Mesothelial cell of epicardium (in vitro differentiated cells): ENCODE results near the gene KLK5. TPM values are rescaled to one million over a fixed set of nuclear protein-coding genes. Genes with fewer than 3 reads are reported as not detected.
"Not testable (repeated sequence)": the region's sequence is repeated elsewhere in the genome, so short reads cannot be mapped to it uniquely, and the experiment has no call there.

Experiments
- DNase-seq, 2 experiments: peaks; one replicate each; pipeline ENCODE4 v3.0.0; 2021; ENCODE audit warnings: low spot score in 2 of 2; ENCODE audit not compliant: unreplicated experiment in 2 of 2
- H3K27ac Mint-ChIP-seq: 2 replicates; pipeline ENCODE4 v1.8.0; 2021; ENCODE audit warnings: mixed read lengths
- H3K27me3 Mint-ChIP-seq: 2 replicates; pipeline ENCODE4 v1.8.0; 2021; ENCODE audit warnings: low read depth, mixed read lengths
- H3K36me3 Mint-ChIP-seq: 2 replicates; pipeline ENCODE4 v1.8.0; 2021; ENCODE audit warnings: mixed read lengths
- H3K4me1 Mint-ChIP-seq: 2 replicates; pipeline ENCODE4 v1.8.0; 2021; ENCODE audit warnings: mixed read lengths
- H3K4me3 Mint-ChIP-seq: 2 replicates; pipeline ENCODE4 v1.8.0; 2021; ENCODE audit warnings: mild to moderate bottlenecking, moderate library complexity, mixed read lengths
- H3K9me3 Mint-ChIP-seq: 2 replicates; pipeline ENCODE4 v1.8.0; 2021; ENCODE audit warnings: mixed read lengths
- total RNA-seq: library from RNA; stranded (reverse); gene quantifications from 3 replicates; pipeline ENCODE4 v1.2.1, GENCODE V29; 2021
- TF ChIP-seq, protein P1 (sequence below): fragments of 200-600 bp; sonication (generic); IDR thresholded peaks from one replicate; pipeline ENCODE4 v1.5.0; 2021; ENCODE audit warnings: antibody characterized with exemption; ENCODE audit not compliant: unreplicated experiment

Gene KLK5
- total RNA-seq, 1 donor from 2014 or later: 9.5 TPM

DNA sequence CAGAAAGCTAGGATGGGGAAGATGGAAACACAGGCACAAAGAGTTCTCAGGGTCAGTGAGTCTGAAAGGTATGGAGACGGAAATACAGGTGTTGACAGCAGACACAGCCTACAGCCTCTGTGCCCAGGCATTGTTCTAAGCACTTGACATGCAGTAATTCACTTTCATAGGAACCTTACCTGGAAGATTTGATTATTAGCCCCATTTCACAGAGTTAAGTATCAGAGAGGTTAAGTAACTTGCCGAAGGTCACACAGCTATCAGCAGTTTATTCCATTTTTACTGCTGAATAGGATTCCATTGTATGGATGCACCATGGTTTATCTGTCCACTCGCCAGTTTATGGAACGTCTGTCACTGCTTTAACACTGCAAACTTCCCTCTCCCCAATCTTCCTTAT is 54.8 kb downstream of the KLK5 start:
- no peaks in the 10 kb centered on the region for H3K36me3 Mint-ChIP-seq
- no peaks in the 10 kb centered on the region for H3K9me3 Mint-ChIP-seq
- TF ChIP-seq, protein P1, sequence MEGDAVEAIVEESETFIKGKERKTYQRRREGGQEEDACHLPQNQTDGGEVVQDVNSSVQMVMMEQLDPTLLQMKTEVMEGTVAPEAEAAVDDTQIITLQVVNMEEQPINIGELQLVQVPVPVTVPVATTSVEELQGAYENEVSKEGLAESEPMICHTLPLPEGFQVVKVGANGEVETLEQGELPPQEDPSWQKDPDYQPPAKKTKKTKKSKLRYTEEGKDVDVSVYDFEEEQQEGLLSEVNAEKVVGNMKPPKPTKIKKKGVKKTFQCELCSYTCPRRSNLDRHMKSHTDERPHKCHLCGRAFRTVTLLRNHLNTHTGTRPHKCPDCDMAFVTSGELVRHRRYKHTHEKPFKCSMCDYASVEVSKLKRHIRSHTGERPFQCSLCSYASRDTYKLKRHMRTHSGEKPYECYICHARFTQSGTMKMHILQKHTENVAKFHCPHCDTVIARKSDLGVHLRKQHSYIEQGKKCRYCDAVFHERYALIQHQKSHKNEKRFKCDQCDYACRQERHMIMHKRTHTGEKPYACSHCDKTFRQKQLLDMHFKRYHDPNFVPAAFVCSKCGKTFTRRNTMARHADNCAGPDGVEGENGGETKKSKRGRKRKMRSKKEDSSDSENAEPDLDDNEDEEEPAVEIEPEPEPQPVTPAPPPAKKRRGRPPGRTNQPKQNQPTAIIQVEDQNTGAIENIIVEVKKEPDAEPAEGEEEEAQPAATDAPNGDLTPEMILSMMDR: no peak
- no peak for DNase-seq
- peaks cover 61% of the 10 kb centered on the region for H3K27me3 Mint-ChIP-seq
- no peak overlapping the region for H3K27ac Mint-ChIP-seq
- H3K4me3 Mint-ChIP-seq: no peak overlapping the region
- H3K4me1 Mint-ChIP-seq: no peaks in the 10 kb centered on the region

DNA sequence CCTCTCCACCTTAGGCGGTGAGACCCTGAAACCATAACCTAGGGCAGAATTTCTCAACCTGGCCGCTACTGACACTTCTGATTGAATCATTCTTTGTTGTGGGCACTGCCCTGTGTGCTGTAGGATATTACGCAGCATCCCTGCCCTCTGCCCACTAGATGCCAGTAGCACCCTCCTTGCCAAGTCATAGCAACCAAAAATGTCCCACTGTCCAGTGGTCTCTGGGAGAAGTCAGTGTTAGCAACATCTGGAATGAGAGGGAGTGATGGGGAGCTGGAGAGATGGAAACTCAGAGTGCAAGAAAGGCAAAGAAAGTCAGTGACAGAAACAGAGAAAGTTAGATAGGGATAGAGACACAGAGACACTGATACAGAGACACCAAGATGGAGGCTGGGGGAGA is 55.2 kb downstream of the KLK5 start:
- H3K36me3 Mint-ChIP-seq: no peaks in the 10 kb centered on the region
- H3K9me3 Mint-ChIP-seq: no peaks in the 10 kb centered on the region
- no peak for DNase-seq
- no peak overlapping the region for H3K27ac Mint-ChIP-seq
- no peaks in the 10 kb centered on the region for H3K4me1 Mint-ChIP-seq
- TF ChIP-seq, protein P1: no peak
- H3K27me3 Mint-ChIP-seq: peaks cover 58% of the 10 kb centered on the region
- no peak overlapping the region for H3K4me3 Mint-ChIP-seq

DNA sequence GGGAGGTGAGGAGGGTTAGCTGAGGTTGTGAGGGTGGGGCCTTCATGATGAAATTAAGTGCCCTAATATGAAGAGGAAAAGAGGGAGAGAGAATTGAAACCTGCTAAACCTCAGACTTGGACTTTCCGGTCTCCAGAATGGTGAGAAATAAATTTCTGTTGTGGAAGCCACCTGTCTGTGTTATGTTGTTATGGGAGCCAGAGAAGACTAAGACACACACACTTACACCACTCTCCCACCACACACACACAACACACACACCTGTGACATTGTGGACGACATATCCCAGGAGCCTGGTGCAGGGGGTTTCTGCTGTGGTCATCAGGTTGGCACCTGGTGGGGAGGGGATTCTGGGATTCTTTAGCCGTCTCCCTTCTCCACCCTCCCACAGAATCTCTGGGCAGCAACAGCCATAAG is 55.6 kb downstream of the KLK5 start:
- H3K4me3 Mint-ChIP-seq: no peak overlapping the region
- peaks cover 58% of the 10 kb centered on the region for H3K27me3 Mint-ChIP-seq
- H3K4me1 Mint-ChIP-seq: no peaks in the 10 kb centered on the region
- no peaks in the 10 kb centered on the region for H3K9me3 Mint-ChIP-seq
- H3K27ac Mint-ChIP-seq: no peak overlapping the region
- no peaks in the 10 kb centered on the region for H3K36me3 Mint-ChIP-seq
- TF ChIP-seq, protein P1: no peak
- DNase-seq: no peak

DNA sequence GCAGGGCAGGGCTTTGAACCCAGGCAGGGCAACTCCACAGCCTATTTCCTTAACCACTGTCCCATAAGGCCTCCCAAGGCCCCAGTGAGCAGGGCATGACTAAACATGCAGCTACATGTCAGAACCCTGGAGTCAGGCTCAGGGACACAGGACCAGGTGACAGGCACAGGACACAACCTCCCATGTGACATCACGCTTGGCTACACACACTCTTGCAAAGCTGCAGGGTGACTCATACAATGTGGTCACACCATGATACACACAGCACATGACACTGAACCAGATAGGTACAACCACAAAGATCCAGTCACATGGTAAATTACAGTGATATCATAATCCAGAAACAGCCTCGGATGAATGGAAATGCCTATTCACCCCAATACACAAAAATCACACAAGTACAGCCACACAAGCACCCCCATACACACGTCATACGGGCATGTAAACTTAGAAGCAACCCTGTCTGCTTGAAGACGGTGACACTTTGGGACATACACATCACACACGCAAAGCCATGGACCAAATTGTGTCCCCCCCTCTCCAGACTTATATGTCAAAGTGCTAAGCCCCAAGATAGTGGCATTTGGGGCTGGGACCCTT is 56.1 kb downstream of the KLK5 start:
- Mint-ChIP-seq H3K27ac (no peak overlapping the region), H3K4me3 (no peak overlapping the region), H3K27me3 (peaks cover 63% of the 10 kb centered on the region), H3K4me1 (no peaks in the 10 kb centered on the region), H3K9me3 (no peaks in the 10 kb centered on the region), H3K36me3 (no peaks in the 10 kb centered on the region)
- TF ChIP-seq, protein P1: no peak
- no peak for DNase-seq

DNA sequence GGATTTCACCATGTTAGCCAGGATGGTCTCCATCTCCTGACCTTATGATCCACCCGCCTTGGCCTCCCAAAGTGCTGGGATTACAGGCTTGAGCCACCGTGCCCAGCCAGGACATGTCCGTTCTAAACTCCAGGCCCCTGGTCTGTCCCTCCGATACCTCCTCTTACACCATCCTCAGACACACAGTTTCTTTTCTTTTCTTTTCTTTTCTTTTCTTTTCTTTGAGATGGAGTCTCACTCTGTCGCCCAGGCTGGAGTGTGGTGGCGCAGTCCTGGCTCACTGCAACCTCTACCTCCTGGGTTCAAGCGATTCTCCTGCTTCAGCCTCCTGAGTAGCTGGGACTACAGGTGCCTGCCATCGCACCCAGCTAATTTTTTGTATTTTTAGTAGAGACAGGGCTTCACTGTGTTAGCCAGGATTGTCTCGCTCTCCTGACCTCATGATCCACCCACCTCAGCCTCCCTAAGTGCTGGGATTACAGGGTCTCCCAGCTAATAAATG is 56.7 kb downstream of the KLK5 start:
- DNase-seq, H3K27ac Mint-ChIP-seq, H3K4me1 Mint-ChIP-seq, H3K36me3 Mint-ChIP-seq, H3K4me3 Mint-ChIP-seq, H3K9me3 Mint-ChIP-seq: not testable (repeated sequence)
- peaks cover 63% of the 10 kb centered on the region for H3K27me3 Mint-ChIP-seq

DNA sequence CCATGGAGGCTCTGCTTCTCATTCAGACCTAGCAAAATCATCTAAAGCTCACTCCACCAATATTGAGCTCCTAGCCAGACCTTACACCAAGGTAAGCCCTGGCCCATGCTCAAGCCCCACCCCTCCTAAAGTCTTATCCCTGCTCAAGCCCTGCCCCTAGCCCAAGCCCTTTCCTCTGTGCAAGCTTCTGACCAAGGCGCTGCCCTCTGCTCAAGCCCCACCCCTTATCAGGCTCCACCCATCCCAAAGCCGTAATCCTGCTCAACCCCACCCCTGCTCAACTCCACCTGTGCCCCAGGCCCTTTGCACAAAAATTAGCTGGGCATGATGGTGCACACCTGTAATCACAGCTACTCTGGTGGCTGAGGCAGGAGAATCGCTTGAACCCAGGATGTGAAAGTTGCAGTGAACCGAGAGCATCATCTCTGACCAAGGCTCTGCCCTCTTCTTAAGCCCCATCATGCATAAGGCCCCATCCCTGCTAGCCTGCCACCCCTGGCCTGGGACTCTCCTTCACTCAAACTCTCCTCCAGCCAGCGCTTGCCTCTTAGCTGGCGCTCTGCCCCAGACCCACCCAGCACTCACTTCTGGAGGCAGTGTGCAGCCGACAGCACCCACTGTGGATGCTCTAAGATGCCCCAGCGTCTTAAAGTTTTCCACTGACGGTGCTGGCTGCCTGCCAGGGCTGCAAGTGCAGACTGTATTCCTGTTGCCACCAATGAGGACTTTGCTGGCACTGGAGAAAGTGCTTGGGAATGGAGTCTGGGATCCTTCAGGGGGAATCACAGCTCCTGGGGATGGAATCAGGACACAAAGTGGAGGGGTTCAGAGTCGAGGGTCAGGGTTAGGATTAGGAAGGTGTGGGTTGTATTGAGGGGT is 58.1 kb downstream of the KLK5 start:
- no peak for DNase-seq
- no peak overlapping the region for H3K4me3 Mint-ChIP-seq
- TF ChIP-seq, protein P1: no peak
- H3K4me1 Mint-ChIP-seq: no peaks in the 10 kb centered on the region
- H3K27ac Mint-ChIP-seq: no peak overlapping the region
- no peaks in the 10 kb centered on the region for H3K9me3 Mint-ChIP-seq
- no peaks in the 10 kb centered on the region for H3K36me3 Mint-ChIP-seq
- peaks cover 68% of the 10 kb centered on the region for H3K27me3 Mint-ChIP-seq
